Uterus (tissue), 4 donors: Measurements from ENCODE around the gene RSAD2. TPM values are rescaled to one million over a fixed set of nuclear protein-coding genes. Genes with fewer than 3 reads are reported as not detected.

Experiments
- DNase-seq, 2 donors: peaks; one replicate each; pipeline ENCODE4 v3.0.0-alpha.2; 2019 to 2020
- H3K27ac ChIP-seq, 2 donors: fragments of 200-600 bp; sonication (generic); 1 replicate in 1 of 2; 2 replicates in 1 of 2; pipeline ENCODE4 v1.5.1; 2016 to 2018
- H3K27me3 ChIP-seq, 2 donors: fragments of 200-600 bp; sonication (generic); one replicate each; pipeline ENCODE4 v1.5.1; 2018 to 2019; ENCODE audit warnings: control low read depth in 1 of 2
- H3K36me3 ChIP-seq, 2 donors: fragments of 200-600 bp; sonication (generic); one replicate each; pipeline ENCODE4 v1.5.1; 2019; ENCODE audit warnings: control low read depth in 1 of 2
- H3K4me1 ChIP-seq, 2 donors: fragments of 200-600 bp; sonication (generic); one replicate each; pipeline ENCODE4 v1.5.1; 2018 to 2019; ENCODE audit warnings: control low read depth in 1 of 2
- H3K4me3 ChIP-seq, 2 donors: fragments of 200-600 bp; sonication (generic); 1 replicate in 1 of 2; 2 replicates in 1 of 2; pipeline ENCODE4 v1.5.1; 2018 to 2019; ENCODE audit warnings: mild to moderate bottlenecking in 1 of 2
- H3K9me3 ChIP-seq, 2 donors: fragments of 200-600 bp; sonication (generic); one replicate each; pipeline ENCODE4 v1.5.1; 2019; ENCODE audit warnings: control low read depth in 1 of 2
- CTCF ChIP-seq, 4 experiments: fragments of 200-600 bp in 2 of 4; fragments of 450-650 bp in 2 of 4; sonication (generic) in 2 of 4; IDR thresholded peaks; one replicate each; pipeline ENCODE4 v1.5.1; 2016 to 2019; ENCODE audit warnings: antibody characterized with exemption in 4 of 4, mild to moderate bottlenecking in 2 of 4, moderate library complexity in 1 of 4
- POLR2A ChIP-seq, 2 donors: fragments of 450-650 bp; IDR thresholded peaks; one replicate each; pipeline ENCODE4 v1.6.1; 2016; ENCODE audit warnings: antibody characterized with exemption in 2 of 2, mild to moderate bottlenecking in 1 of 2, moderate library complexity in 1 of 2
- intact Hi-C: fragments of 100-400 bp; cut with DNase I; formaldehyde crosslinking; loops from one replicate; pipeline ENCODE4 v1.15.1; 2023; ENCODE audit warnings: low total_unique reads
- total RNA-seq, 4 donors: library from RNA; depleted of rRNA in 3 of 4; stranded (reverse); fragments of >200 nt in 3 of 4; gene quantifications; one replicate each; pipeline versions ENCODE4 v1.1.0 to v1.2.4, GENCODE V29; 2014 to 2023
- donor health status: DM: yes; HTN: yes; CAD: no.

Gene RSAD2
- total RNA-seq, 4 donors from 2014 or later, result 0.29 to 14.7 (median 6.3) TPM

DNA sequence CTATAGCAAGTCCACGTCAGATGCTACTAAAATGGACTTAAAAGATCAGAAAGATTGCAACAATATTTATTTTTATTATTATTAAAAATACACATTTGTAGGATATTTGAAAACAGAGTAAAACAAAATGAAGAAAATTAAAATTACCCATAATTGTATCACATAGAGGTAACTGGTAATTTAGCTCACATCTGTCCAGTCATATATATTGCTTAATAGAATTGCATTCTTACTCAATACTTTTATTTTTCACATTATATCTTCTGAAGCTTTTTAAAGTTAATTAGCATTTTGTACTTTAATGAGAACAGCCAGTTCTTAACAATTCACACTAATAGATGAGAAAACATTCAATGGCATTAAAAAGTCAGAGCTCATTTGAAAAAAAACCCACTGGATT is 28.1 kb downstream of the RSAD2 start:
- H3K9me3 ChIP-seq, result no peaks in the 10 kb centered on the region
- TF ChIP-seq CTCF (IDR thresholded peaks at IDR 0.05), result no peak
- no peak for TF ChIP-seq POLR2A (IDR thresholded peaks at IDR 0.05)
- H3K36me3 ChIP-seq, result no peaks in the 10 kb centered on the region
- H3K27me3 ChIP-seq, result no peaks in the 10 kb centered on the region
- H3K4me1 ChIP-seq, result no peaks in the 10 kb centered on the region
- intact Hi-C loops, result no loop called here
- H3K27ac ChIP-seq, result no peak overlapping the region
- H3K4me3 ChIP-seq, result no peak overlapping the region
- DNase-seq, result no peak

DNA sequence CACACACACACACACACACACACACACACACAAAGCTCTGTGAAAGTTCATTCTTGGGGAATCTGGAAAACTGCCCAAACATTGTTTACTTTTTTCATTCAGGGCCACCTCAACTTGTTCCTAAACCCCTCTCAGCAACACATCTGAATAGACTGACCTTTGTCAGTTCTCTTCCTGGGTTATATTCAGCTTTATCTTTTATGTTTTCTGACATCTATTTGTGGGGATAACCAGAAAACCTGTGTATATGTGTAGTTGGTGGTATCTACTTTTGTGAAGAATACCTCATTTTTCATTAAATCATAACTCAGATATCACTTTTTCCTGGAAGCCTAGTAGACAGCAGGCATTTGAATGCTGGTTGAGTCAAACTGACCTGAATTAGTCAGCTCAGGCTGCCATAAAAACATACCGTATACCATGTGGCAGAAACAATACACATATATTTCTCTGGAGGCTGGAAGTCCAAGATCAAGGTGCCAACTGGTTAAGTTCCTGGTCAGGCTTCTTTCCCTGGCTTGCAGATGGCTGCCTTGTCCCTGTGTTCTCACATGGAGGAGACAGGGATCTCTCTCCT is 28.7 kb downstream of the RSAD2 start:
- intact Hi-C loops, result no loop called here
- H3K27ac ChIP-seq, result no peak overlapping the region
- no peak overlapping the region for H3K4me3 ChIP-seq
- no peaks in the 10 kb centered on the region for H3K9me3 ChIP-seq
- H3K36me3 ChIP-seq, result no peaks in the 10 kb centered on the region
- H3K4me1 ChIP-seq, result no peaks in the 10 kb centered on the region
- no peak for TF ChIP-seq POLR2A (IDR thresholded peaks at IDR 0.05)
- TF ChIP-seq CTCF (IDR thresholded peaks at IDR 0.05), result no peak
- no peak for DNase-seq
- no peaks in the 10 kb centered on the region for H3K27me3 ChIP-seq

GRCh38 chr2:6908291-6908690 is 30.7 kb downstream of the RSAD2 start:
- Histone ChIP-seq H3K4me1 (no peaks in the 10 kb centered on the region), H3K4me3 (no peak overlapping the region), H3K27me3 (no peaks in the 10 kb centered on the region), H3K36me3 (no peaks in the 10 kb centered on the region), H3K27ac (no peak overlapping the region), H3K9me3 (no peaks in the 10 kb centered on the region)
- intact Hi-C loops, result no loop called here
- TF ChIP-seq POLR2A (IDR thresholded peaks at IDR 0.05) (no peak), CTCF (IDR thresholded peaks at IDR 0.05) (no peak)
- DNase-seq, result no peak

DNA sequence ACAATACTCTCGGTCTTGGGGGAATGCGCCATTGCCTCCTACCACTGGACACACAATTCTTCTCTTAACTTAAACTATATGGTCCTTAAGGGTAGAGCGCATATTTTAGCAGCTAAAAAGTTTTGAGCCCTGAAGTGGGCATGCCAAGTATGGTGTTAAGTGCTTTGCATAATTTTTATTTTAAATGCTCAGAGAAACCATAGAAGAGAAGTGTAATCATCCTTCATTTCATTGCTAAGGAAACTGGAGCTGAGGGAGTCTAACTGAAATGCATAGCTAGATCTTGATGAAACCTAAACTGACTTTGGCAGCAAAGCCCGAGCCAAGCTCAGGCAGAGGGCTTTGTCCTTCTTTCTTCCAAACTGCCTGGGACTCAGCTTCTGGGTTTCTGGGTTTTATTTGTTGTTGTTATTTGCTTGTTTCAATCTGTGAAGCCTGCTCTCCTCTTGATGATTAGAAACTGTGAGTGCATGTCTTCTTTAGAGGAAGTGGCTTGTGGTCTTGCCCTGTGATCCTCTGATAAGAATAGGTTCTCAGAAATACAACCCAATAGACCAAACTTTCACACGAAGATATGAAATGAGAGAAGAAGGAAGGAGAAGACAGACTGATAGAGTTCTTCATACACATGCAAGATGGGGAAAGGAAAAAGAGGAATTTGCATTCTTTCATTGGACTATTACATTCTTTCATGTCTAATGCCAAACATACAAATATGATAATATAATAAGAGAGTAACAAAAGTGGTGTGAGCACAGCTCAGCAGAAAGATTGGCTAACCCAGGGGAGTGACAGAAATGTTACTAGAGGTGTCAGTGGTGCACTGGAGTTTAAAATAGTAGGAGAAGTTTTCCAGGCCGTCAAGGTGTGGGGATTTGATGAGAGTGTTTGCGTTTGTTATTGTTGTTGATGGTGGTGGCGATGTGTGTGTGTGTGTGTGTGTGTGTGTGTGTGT is 32.1 kb downstream of the RSAD2 start:
- TF ChIP-seq CTCF (IDR thresholded peaks at IDR 0.05) (no peak), POLR2A (IDR thresholded peaks at IDR 0.05) (no peak)
- DNase-seq, result no peak
- no peak overlapping the region for H3K27ac ChIP-seq
- H3K4me1 ChIP-seq, result no peaks in the 10 kb centered on the region
- H3K27me3 ChIP-seq, result no peaks in the 10 kb centered on the region
- no peaks in the 10 kb centered on the region for H3K9me3 ChIP-seq
- H3K4me3 ChIP-seq, result no peak overlapping the region
- H3K36me3 ChIP-seq, result no peaks in the 10 kb centered on the region
- intact Hi-C loops, result loop anchor here (10.0 kb wide), 1 partner anchor 125 kb away; no protein-coding TSS in a partner anchor

DNA sequence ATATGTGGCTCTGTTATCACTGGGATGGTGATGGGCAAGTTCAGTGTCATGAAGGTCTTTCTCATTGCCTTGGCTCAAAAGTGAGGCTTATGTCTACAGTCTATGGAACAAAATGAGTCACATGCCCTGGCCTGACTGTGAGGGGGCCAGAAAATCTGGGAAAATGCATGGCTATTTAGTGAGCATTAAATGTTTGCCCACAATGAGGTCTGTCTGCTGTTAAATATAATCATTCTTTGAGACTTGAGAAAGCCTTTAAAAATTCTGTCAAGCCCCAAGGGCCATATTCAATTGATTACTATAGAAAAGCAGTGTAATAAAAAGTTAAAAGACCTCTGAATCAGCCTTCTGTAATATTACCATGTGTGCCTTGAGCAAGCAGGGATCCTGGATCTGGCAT is 34.1 kb downstream of the RSAD2 start:
- H3K4me1 ChIP-seq, result no peaks in the 10 kb centered on the region
- H3K4me3 ChIP-seq, result no peak overlapping the region
- H3K36me3 ChIP-seq, result no peaks in the 10 kb centered on the region
- intact Hi-C loops, result loop anchor here (10.0 kb wide), 1 partner anchor 123 kb away; no protein-coding TSS in a partner anchor
- H3K27me3 ChIP-seq, result no peaks in the 10 kb centered on the region
- no peaks in the 10 kb centered on the region for H3K9me3 ChIP-seq
- TF ChIP-seq CTCF (IDR thresholded peaks at IDR 0.05), result no peak
- TF ChIP-seq POLR2A (IDR thresholded peaks at IDR 0.05), result no peak
- H3K27ac ChIP-seq, result no peak overlapping the region
- no peak for DNase-seq
